DND-41 (cell line): ENCODE data around the gene TBC1D30.

Experiments used
- ATAC-seq: fragments of 200-7000 bp; cut with Tn5 transposase; 3 replicates; pipeline ENCODE4 v1.9.1; 2021; ENCODE audit warnings: low read depth; ENCODE audit not compliant: insufficient read depth
- DNase-seq: peaks from one replicate; pipeline ENCODE4 v3.0.0-alpha.2; 2020
- H2AFZ ChIP-seq: 2 replicates; pipeline ENCODE4 v1.6.0; 2012; ENCODE audit warnings: low read depth, low read length
- H3K27ac ChIP-seq: 2 replicates; pipeline ENCODE4 v1.5.1; 2012; ENCODE audit warnings: low read length, inconsistent platforms
- H3K27me3 ChIP-seq: fragments of 200-600 bp; sonication (generic); 2 replicates; pipeline ENCODE4 v1.6.0; 2012; ENCODE audit warnings: low read length, mild to moderate bottlenecking, inconsistent platforms; ENCODE audit not compliant: insufficient read depth, poor library complexity
- H3K36me3 ChIP-seq: 2 replicates; pipeline ENCODE4 v1.5.1; 2012; ENCODE audit warnings: low read length, inconsistent platforms; ENCODE audit not compliant: insufficient read depth
- H3K4me1 ChIP-seq: 2 replicates; pipeline ENCODE4 v1.5.1; 2012; ENCODE audit warnings: mild to moderate bottlenecking, low read length; ENCODE audit not compliant: insufficient read depth
- H3K4me2 ChIP-seq: 2 replicates; pipeline ENCODE4 v1.6.0; 2012; ENCODE audit warnings: mild to moderate bottlenecking, moderate library complexity, low read length, inconsistent platforms; ENCODE audit not compliant: insufficient read depth
- H3K4me3 ChIP-seq, 2 experiments: fragments of 200-600 bp in 1 of 2; shearing (Covaris generic) in 1 of 2; 2 replicates each; pipeline ENCODE4 v1.5.1; 2012 to 2016; ENCODE audit warnings: inconsistent platforms in 2 of 2, low read length in 2 of 2, mild to moderate bottlenecking in 2 of 2, low read depth in 1 of 2, moderate library complexity in 1 of 2
- H3K79me2 ChIP-seq: 2 replicates; pipeline ENCODE4 v1.6.0; 2012; ENCODE audit warnings: low read length, inconsistent platforms; ENCODE audit not compliant: insufficient read depth
- H3K9ac ChIP-seq: 2 replicates; pipeline ENCODE4 v1.6.0; 2012; ENCODE audit warnings: low read depth, mild to moderate bottlenecking, inconsistent platforms, low read length, moderate library complexity
- H3K9me3 ChIP-seq: 2 replicates; pipeline ENCODE4 v1.5.1; 2012; ENCODE audit warnings: low read length, moderate library complexity, mild to moderate bottlenecking, inconsistent platforms; ENCODE audit not compliant: insufficient read depth, severe bottlenecking
- H4K20me1 ChIP-seq: 2 replicates; pipeline ENCODE4 v1.6.0; 2012; ENCODE audit warnings: low read length; ENCODE audit not compliant: insufficient read depth
- CTCF ChIP-seq: IDR thresholded peaks from 2 replicates; pipeline ENCODE4 v1.5.1; 2012; ENCODE audit warnings: borderline replicate concordance, low read length, moderate library complexity, mild to moderate bottlenecking; ENCODE audit not compliant: poor library complexity, severe bottlenecking; ENCODE audit errors: extremely low read depth
- EZH2 ChIP-seq: IDR thresholded peaks from 3 replicates; pipeline ENCODE4 v1.6.1; 2012; ENCODE audit warnings: borderline replicate concordance, low read depth, mild to moderate bottlenecking, moderate library complexity, low read length, inconsistent platforms; ENCODE audit not compliant: severe bottlenecking

The TBC1D30 gene

DNA sequence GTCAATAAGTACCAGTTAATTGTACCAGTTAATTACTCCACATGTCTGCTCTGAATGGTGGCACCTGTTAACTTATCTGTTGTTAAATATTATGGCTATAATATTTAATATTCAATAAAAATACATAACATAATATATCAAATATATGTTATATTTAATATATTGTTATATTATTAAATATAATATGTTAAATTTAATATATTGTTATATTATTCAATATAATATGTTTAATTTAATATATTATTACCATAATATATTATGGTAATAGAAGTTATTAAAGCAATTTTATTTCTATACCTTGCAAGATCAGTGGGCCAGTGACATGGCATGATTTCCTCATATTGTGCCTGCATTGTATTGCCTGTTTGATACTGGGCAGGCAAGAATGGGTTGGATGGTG, 98.4 kb downstream of the TBC1D30 start:
- no peaks in the 10 kb centered on the region for H3K4me1 ChIP-seq
- no peak overlapping the region for H3K27ac ChIP-seq
- no peaks in the 10 kb centered on the region for H3K9me3 ChIP-seq
- H3K4me2 ChIP-seq: no peak overlapping the region
- DNase-seq (no peak), ATAC-seq (no peak)
- H3K79me2 ChIP-seq: no peaks in the 10 kb centered on the region
- H4K20me1 ChIP-seq: no peaks in the 10 kb centered on the region
- TF ChIP-seq EZH2: no peak
- no peak for TF ChIP-seq CTCF
- H2AFZ ChIP-seq: no peak overlapping the region
- no peak overlapping the region for H3K4me3 ChIP-seq
- H3K36me3 ChIP-seq: no peaks in the 10 kb centered on the region
- H3K9ac ChIP-seq: no peak overlapping the region
- H3K27me3 ChIP-seq: no peaks in the 10 kb centered on the region

GRCh38 chr12:64923536-64923935, 99.1 kb downstream of the TBC1D30 start:
- H3K9ac ChIP-seq: no peak overlapping the region
- DNase-seq (no peak), ATAC-seq (no peak)
- H3K79me2 ChIP-seq: no peaks in the 10 kb centered on the region
- TF ChIP-seq CTCF (no peak), EZH2 (no peak)
- no peak overlapping the region for H3K4me2 ChIP-seq
- H2AFZ ChIP-seq: no peak overlapping the region
- no peaks in the 10 kb centered on the region for H3K4me1 ChIP-seq
- no peaks in the 10 kb centered on the region for H3K27me3 ChIP-seq
- H3K27ac ChIP-seq: no peak overlapping the region
- no peaks in the 10 kb centered on the region for H4K20me1 ChIP-seq
- no peaks in the 10 kb centered on the region for H3K9me3 ChIP-seq
- H3K4me3 ChIP-seq: no peak overlapping the region
- H3K36me3 ChIP-seq: no peaks in the 10 kb centered on the region
